OCI-LY3 (cell line): Measurements from ENCODE around the gene TRAPPC4.

Experiments used
- CTCF ChIP-seq: fragments of 200-600, 300-600 bp; sonication (generic); IDR thresholded peaks from 2 replicates; pipeline ENCODE4 v1.5.1; 2014; ENCODE audit warnings: antibody characterized with exemption, low read length, low read depth
- EZH2phosphoT487 ChIP-seq: fragments of 200-600 bp; shearing (Covaris generic); IDR thresholded peaks from 2 replicates; pipeline ENCODE4 v1.6.1; 2018; ENCODE audit warnings: antibody characterized with exemption, mixed run types, low read depth

- TF ChIP-seq CTCF (no peak), EZH2phosphoT487 (no peak)
Measured at GRCh38 chr11:119018074-119018938, at the start of gene TRAPPC4, which contains the start of gene RPS25.
